ENCODE results near the gene GPR101.

GRCh38 chrX:137067147-137067546 is 33.4 kb upstream of the GPR101 start:
- TF ChIP-seq TAF1 (IDR thresholded peaks at IDR 0.05; ENCODE audit: borderline replicate concordance, insufficient read depth, low read length) (no peak), REST (IDR thresholded peaks at IDR 0.05; ENCODE audit: insufficient read depth in 1 of 2, low read depth in 2 of 2, low read length in 2 of 2) (no peak), POLR2AphosphoS5 (IDR thresholded peaks at IDR 0.05; ENCODE audit: low read depth, low read length) (no peak), SIN3A (IDR thresholded peaks at IDR 0.05; ENCODE audit: borderline replicate concordance, insufficient read depth, low read length) (no peak)

All from PFSK-1 (cell line).